ENCODE results near the gene HK3.

GRCh38 chr5:176847148-176847547 is 52.0 kb downstream of the HK3 start:
- TF ChIP-seq CTCF (conservative IDR thresholded peaks at IDR 0.05; ENCODE audit: low read depth, low read length) (no peak), EZH2 (IDR thresholded peaks at IDR 0.05; ENCODE audit: low read length, unreplicated experiment) (no peak), EZH2phosphoT487 (IDR thresholded peaks at IDR 0.05; ENCODE audit: borderline replicate concordance, low read length) (no peak)
